AG04449 (cell line): ENCODE results near the gene CTTNBP2NL.

Experiments used
- CTCF ChIA-PET: fragments of 350-600 bp; formaldehyde crosslinking; extraction: SDS; loops from one replicate; lab custom pipeline; 2021; ENCODE audit warnings: antibody characterized with exemption; lab: Yijun Ruan, JAX
- POLR2A ChIA-PET: fragments of 400-600, 350-600 bp; formaldehyde crosslinking; extraction: SDS; loops from one replicate; lab custom pipeline; 2020; ENCODE audit warnings: antibody characterized with exemption, inconsistent platforms; lab: Yijun Ruan, JAX
- DNase-seq: peaks from one replicate; pipeline ENCODE4 v3.0.0-alpha.2; 2010; ENCODE audit warnings: low read depth, low spot score
- H3K4me3 ChIP-seq: 2 replicates; pipeline ENCODE4 v1.5.1; 2011; ENCODE audit warnings: low read depth, mild to moderate bottlenecking, control low read depth, low read length
- TF ChIP-seq, protein P1 (sequence below): IDR thresholded peaks from one replicate; pipeline ENCODE4 v1.5.1; 2011; ENCODE audit warnings: mild to moderate bottlenecking, moderate library complexity, low read length, control low read depth, inconsistent platforms; ENCODE audit not compliant: insufficient read depth; ENCODE audit errors: missing control alignments

The CTTNBP2NL gene

DNA sequence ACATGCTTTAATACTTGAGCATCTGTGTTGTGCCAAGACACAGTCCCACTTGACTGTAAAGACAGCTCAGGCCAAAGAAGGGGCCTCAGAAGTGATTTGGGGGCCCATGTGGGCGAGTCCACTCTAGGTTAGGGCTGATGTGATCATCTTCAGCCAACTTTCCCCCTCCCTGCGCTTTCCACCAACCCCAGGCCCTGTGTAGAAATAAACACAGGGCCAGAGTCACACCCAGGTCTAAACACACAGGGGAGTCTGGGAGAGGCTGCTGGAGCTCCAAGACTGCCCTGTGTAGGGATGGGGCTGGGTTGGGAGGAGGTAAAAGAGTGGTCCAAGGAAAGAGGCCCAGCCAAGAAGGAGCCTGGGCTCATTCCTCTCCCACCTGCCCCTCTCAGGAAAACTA lies 110.3 kb downstream of the CTTNBP2NL start:
- no peak for DNase-seq
- TF ChIP-seq, protein P1, sequence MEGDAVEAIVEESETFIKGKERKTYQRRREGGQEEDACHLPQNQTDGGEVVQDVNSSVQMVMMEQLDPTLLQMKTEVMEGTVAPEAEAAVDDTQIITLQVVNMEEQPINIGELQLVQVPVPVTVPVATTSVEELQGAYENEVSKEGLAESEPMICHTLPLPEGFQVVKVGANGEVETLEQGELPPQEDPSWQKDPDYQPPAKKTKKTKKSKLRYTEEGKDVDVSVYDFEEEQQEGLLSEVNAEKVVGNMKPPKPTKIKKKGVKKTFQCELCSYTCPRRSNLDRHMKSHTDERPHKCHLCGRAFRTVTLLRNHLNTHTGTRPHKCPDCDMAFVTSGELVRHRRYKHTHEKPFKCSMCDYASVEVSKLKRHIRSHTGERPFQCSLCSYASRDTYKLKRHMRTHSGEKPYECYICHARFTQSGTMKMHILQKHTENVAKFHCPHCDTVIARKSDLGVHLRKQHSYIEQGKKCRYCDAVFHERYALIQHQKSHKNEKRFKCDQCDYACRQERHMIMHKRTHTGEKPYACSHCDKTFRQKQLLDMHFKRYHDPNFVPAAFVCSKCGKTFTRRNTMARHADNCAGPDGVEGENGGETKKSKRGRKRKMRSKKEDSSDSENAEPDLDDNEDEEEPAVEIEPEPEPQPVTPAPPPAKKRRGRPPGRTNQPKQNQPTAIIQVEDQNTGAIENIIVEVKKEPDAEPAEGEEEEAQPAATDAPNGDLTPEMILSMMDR, result no peak
- ChIA-PET POLR2A (no interaction called here), CTCF (interaction anchor here (1.0 to 1.2 kb wide), 3 partner anchors 23 to 115 kb away, joined by 3 to 4 read pairs (median 3); no protein-coding TSS in a partner anchor)
- no peak overlapping the region for H3K4me3 ChIP-seq

GRCh38 chr1:112506731-112507130 lies 110.7 kb downstream of the CTTNBP2NL start:
- ChIA-PET CTCF (interaction anchor here (0.8 to 1.0 kb wide), 2 partner anchors 23 to 201 kb away, joined by 3 to 4 read pairs; no protein-coding TSS in a partner anchor), POLR2A (no interaction called here)
- DNase-seq, result no peak
- H3K4me3 ChIP-seq, result no peak overlapping the region
- TF ChIP-seq, protein P1, result no peak

DNA sequence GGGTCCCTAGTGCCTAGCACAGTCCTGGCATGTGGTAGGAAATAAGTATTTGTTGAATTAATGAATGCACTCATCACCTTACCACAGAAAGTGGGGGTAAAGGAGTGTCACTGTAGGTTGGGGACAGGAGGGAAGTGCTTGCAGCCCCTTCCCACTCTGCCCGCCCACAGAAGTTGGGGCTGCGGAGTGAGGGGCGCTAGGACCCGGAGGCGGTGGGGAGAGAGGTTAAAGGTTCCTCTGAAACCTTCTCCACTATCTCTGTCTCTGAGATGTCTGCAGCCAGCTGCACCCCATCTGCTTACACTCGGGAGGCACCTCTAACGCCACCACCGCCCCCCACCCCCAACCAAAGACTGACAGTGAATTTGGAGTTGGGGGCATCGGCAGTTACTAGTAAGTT lies 111.3 kb downstream of the CTTNBP2NL start:
- no peak overlapping the region for H3K4me3 ChIP-seq
- ChIA-PET POLR2A (no interaction called here), CTCF (interaction anchor here (0.8 to 1.3 kb wide), 2 partner anchors 107 to 201 kb away, joined by 3 to 8 read pairs; no protein-coding TSS in a partner anchor)

DNA sequence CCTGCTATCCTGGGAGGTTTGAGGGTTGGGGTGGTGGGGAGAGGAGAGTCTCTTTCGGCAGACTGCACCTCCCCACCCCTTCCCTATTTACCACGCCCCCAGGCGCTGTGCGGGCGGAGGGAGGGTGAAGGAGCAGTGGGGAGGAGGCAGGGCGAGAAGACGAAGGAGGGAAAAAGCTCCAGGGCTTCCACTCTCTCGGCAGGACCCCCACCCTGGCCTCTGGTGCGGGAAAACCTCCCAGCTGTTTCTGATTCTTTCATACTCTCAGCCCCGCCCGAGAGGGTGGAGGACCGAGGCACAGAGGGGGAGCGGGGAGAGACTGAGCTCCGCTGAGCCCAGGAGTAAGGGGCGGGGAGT lies 111.9 kb downstream of the CTTNBP2NL start:
- CTCF ChIA-PET, result interaction anchor here (1.2 to 1.3 kb wide), 2 partner anchors 106 to 116 kb away, joined by 5 to 8 read pairs; no protein-coding TSS in a partner anchor
- H3K4me3 ChIP-seq, result peak overlapping the region; percentile 67
- POLR2A ChIA-PET, result interaction anchor here (0.7 kb wide), 1 partner anchor 20 kb away, joined by 4 read pairs; no protein-coding TSS in a partner anchor
- TF ChIP-seq, protein P1, result no peak
- no peak for DNase-seq

More for the DNA sequence above, 111.3 kb downstream of the CTTNBP2NL start:
- DNase-seq, result no peak
- TF ChIP-seq, protein P1, result no peak

DNA sequence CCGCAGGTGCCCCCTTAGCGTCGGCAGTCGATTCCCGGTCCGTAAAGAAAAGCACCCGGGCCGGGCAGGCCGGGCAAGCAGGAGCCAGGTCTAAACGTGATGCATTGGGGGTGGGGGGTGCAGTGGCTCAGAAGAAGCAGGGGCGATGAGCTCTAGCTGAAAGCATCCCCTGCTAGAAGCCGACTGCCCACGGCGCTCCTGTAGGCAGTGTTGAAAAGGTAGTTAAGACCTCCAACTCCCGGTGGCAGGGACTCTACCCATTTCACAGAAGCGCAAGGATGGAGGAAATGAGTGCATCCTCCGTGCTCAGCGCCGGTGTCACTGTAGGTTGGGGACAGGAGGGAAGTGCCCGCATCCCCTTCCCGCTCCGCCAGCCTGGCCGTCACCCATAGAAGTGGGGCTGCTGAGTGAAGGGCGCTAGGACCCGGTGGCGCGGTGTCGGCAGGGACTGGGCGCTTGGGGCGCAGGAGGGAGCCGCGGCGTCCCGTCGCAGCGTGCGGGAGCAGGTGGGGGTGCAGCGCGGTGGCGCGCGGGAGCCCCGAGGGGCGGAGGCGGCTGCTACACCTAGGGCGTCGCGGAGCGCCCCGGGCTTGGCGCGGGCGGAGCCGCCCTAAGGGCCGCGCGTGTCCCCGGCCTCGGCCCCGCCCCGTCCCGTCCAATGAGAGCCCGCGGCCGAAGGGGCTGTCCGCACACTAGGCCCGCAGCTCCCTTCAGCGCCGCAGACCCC lies 112.4 kb downstream of the CTTNBP2NL start, which contains the start of gene WNT2B:
TSS of gene WNT2B (plus strand) at position 688 of the 727 bp plus-strand sequence. CDS start 298 bp downstream, outside the sequence.
- H3K4me3 ChIP-seq, result peak within 1 kb of the TSS; percentile 67
- TF ChIP-seq, protein P1, result peak; percentile 3
- DNase-seq, result no peak
- POLR2A ChIA-PET, result interaction anchor here (0.7 kb wide), 1 partner anchor 19 kb away, joined by 4 read pairs; no protein-coding TSS in a partner anchor
- CTCF ChIA-PET, result interaction anchor here (1.0 to 1.3 kb wide), 3 partner anchors 14 to 117 kb away, joined by 3 to 8 read pairs (median 5); no protein-coding TSS in a partner anchor
